ENCODE data around the gene ACER3. TPM values are rescaled to one million over a fixed set of nuclear protein-coding genes. Genes with fewer than 3 reads are reported as not detected.

ACER3 gene
- total and polyA plus RNA-seq, 2 experiments from 2014 or later, result 6.2 to 26.5 TPM

GRCh38 chr11:76885390-76886097 lies 24.8 kb downstream of the ACER3 start:
- Mint-ChIP-seq H3K4me3 (no peak overlapping the region), H3K4me1 (peaks cover 7% of the 10 kb centered on the region; the same call in 2 of the 3 replicates), H3K27me3 (ENCODE audit: insufficient read depth, low read depth, poor library complexity) (no peaks in the 10 kb centered on the region), H3K9me3 (no peaks in the 10 kb centered on the region), H3K36me3 (ENCODE audit: low read depth) (no peaks in the 10 kb centered on the region), H3K27ac (no peak overlapping the region)
- Histone ChIP-seq H3K4me3 (no peak overlapping the region), H3K27ac (ENCODE audit: low read depth) (no peak overlapping the region), H3F3A (replicated peaks; ENCODE audit: low read depth) (no peaks in the 10 kb centered on the region), H3K9me2 (ENCODE audit: insufficient read depth) (no peaks in the 10 kb centered on the region), H3K4me1 (ENCODE audit: insufficient read depth) (0 out of 2 replicates have a peak, but pooled peaks cover 4% of the 10 kb centered on the region), H3K36me3 (ENCODE audit: insufficient read depth) (no peaks in the 10 kb centered on the region), H3K79me2 (replicated peaks; ENCODE audit: insufficient read depth) (peaks cover 3% of the 10 kb centered on the region; the same call in 1 of the 2 replicates), H2AFZ (no peak overlapping the region), H3K27me3 (ENCODE audit: insufficient read depth) (no peaks in the 10 kb centered on the region), H3K4me2 (no peak overlapping the region), H4K20me1 (replicated peaks; ENCODE audit: insufficient read depth) (no peaks in the 10 kb centered on the region; the same call in 1 of the 2 replicates)
- no peak for ATAC-seq
- TF ChIP-seq NANOG (IDR thresholded peaks at IDR 0.05; ENCODE audit: borderline replicate concordance) (no peak), ZNF114 (CRISPR knock-in tag; IDR thresholded peaks at IDR 0.05) (no peak), EZH2 (IDR thresholded peaks at IDR 0.05; ENCODE audit: low read depth, unreplicated experiment) (no peak), CREB1 (CRISPR knock-in tag; IDR thresholded peaks at IDR 0.05; ENCODE audit: low read depth) (no peak), POLR2AphosphoS5 (IDR thresholded peaks at IDR 0.05; ENCODE audit: low read depth) (no peak), CTCF (conservative IDR thresholded peaks at IDR 0.05; ENCODE audit: low read depth in 2 of 2) (no peak), ZNF331 (CRISPR knock-in tag; IDR thresholded peaks at IDR 0.05; ENCODE audit: low read depth) (no peak)
- DNase-seq (ENCODE audit: low spot score), result no peak

- no peak overlapping the region for H2AFZ ChIP-seq
- H4K20me1 ChIP-seq (replicated peaks; ENCODE audit: insufficient read depth), result no peaks in the 10 kb centered on the region; the same call in 1 of the 2 replicates
- peaks cover 3% of the 10 kb centered on the region; the same call in 2 of the 3 replicates for H3K4me1 Mint-ChIP-seq
- H3K27ac ChIP-seq (ENCODE audit: low read depth), result no peak overlapping the region
- ATAC-seq, result no peak
- H3K27ac Mint-ChIP-seq, result no peak overlapping the region
- no peaks in the 10 kb centered on the region for H3F3A ChIP-seq (replicated peaks; ENCODE audit: low read depth)
- H3K36me3 ChIP-seq (ENCODE audit: insufficient read depth), result no peaks in the 10 kb centered on the region
- no peaks in the 10 kb centered on the region for H3K9me3 Mint-ChIP-seq
- no peaks in the 10 kb centered on the region for H3K27me3 Mint-ChIP-seq (ENCODE audit: insufficient read depth, low read depth, poor library complexity)
- H3K4me3 Mint-ChIP-seq, result no peak overlapping the region
- no peaks in the 10 kb centered on the region for H3K9me2 ChIP-seq (ENCODE audit: insufficient read depth)
- H3K36me3 Mint-ChIP-seq (ENCODE audit: low read depth), result no peaks in the 10 kb centered on the region
- DNase-seq (ENCODE audit: low spot score), result no peak
- H3K4me3 ChIP-seq, result no peak overlapping the region
- H3K4me1 ChIP-seq (ENCODE audit: insufficient read depth), result 0 out of 2 replicates have a peak, but pooled peaks cover 4% of the 10 kb centered on the region
- H3K79me2 ChIP-seq (replicated peaks; ENCODE audit: insufficient read depth), result peaks cover 3% of the 10 kb centered on the region; the same call in 1 of the 2 replicates
- H3K4me2 ChIP-seq, result no peak overlapping the region
- no peaks in the 10 kb centered on the region for H3K27me3 ChIP-seq (ENCODE audit: insufficient read depth)
- TF ChIP-seq CTCF (conservative IDR thresholded peaks at IDR 0.05; ENCODE audit: low read depth in 2 of 2), result no peak
- no peak for TF ChIP-seq JUNB (IDR thresholded peaks at IDR 0.05; ENCODE audit: unreplicated experiment)
- no peak for TF ChIP-seq CREB1 (CRISPR knock-in tag; IDR thresholded peaks at IDR 0.05; ENCODE audit: low read depth)
- no peak for TF ChIP-seq STAT1 (IDR thresholded peaks at IDR 0.05; ENCODE audit: unreplicated experiment)
- no peak for TF ChIP-seq EZH2phosphoT487 (IDR thresholded peaks at IDR 0.05; ENCODE audit: unreplicated experiment)
- no peak for TF ChIP-seq ZNF462 (CRISPR knock-in tag; IDR thresholded peaks at IDR 0.05)
- no peak for TF ChIP-seq EZH2 (IDR thresholded peaks at IDR 0.05; ENCODE audit: low read depth, unreplicated experiment)
Measured at GRCh38 chr11:76888989-76889388, 28.3 kb downstream of the ACER3 start.
